Erythroblast (primary cell): ENCODE results near the gene CLRN3.

Experiments
- GATA1 ChIP-seq: IDR thresholded peaks from 2 replicates; pipeline ENCODE4 v1.6.1; 2011; ENCODE audit warnings: low read depth, mild to moderate bottlenecking, control low read depth, low read length, moderate library complexity
- POLR2A ChIP-seq: IDR thresholded peaks from 2 replicates; pipeline ENCODE4 v1.6.1; 2011; ENCODE audit warnings: mild to moderate bottlenecking, low read length

DNA sequence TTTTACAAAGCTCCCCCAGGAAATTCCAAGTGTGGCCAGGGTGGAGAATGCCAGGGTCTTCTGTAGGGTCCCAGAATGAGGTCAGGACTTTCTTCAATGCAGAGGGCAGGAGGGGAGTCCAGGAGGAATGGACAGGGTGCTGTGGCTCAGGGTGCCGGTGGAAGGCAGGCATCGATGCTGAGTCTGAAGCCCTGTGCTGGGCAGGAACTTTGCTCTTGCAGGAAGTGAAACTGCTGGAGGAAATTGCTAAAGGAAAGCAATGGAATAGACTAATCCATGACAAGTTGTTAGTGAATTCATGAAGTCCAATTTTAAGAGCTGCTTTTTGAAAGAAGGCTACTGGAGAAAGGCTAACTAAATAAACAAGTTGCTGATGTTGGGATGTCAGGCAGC is 29.0 kb upstream of the CLRN3 start:
- TF ChIP-seq POLR2A: no peak
- no peak for TF ChIP-seq GATA1
